GM23248 (cell line): ENCODE data around the gene KDM3A.

Source experiments
- EZH2 ChIP-seq: fragments of 200-600 bp; sonication (generic); IDR thresholded peaks from 2 replicates; pipeline ENCODE4 v1.6.1; 2018; ENCODE audit warnings: antibody characterized with exemption, mild to moderate bottlenecking; ENCODE audit not compliant: insufficient read depth, poor library complexity, severe bottlenecking
- EZH2phosphoT487 ChIP-seq: fragments of 200-600 bp; sonication (generic); IDR thresholded peaks from 2 replicates; pipeline ENCODE4 v1.6.1; 2018; ENCODE audit warnings: antibody characterized with exemption, moderate library complexity, mild to moderate bottlenecking, low read depth; ENCODE audit not compliant: insufficient read depth

GRCh38 chr2:86492048-86492453, 50.9 kb downstream of the KDM3A start:
- no peak for TF ChIP-seq EZH2
- no peak for TF ChIP-seq EZH2phosphoT487
